Measurements from ENCODE around the gene CST11.

The CST11 gene

GRCh38 chr20:23425129-23425528, 27.5 kb downstream of the CST11 start:
- TF ChIP-seq, protein P1, sequence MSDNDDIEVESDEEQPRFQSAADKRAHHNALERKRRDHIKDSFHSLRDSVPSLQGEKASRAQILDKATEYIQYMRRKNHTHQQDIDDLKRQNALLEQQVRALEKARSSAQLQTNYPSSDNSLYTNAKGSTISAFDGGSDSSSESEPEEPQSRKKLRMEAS (IDR thresholded peaks at IDR 0.05; ENCODE audit: low read depth, low read length) = no peak
- TF ChIP-seq POLR2A (IDR thresholded peaks at IDR 0.05; ENCODE audit: extremely low read depth, insufficient read length) (no peak), CTCF (IDR thresholded peaks at IDR 0.05; ENCODE audit: low read depth, low read length) (no peak), MYC (IDR thresholded peaks at IDR 0.05; ENCODE audit: low read depth, low read length) (no peak)
- H3K4me3 ChIP-seq (ENCODE audit: low read depth, low read length) = no peak overlapping the region
- DNase-seq (ENCODE audit: low read depth) = no peak

- peak within 1 kb of the TSS; percentile 75 for H3K4me3 ChIP-seq (ENCODE audit: low read depth, low read length)
- 0 out of 2 replicates have a peak, but pooled peaks have one; percentile 5 for TF ChIP-seq MYC (IDR thresholded peaks at IDR 0.05; ENCODE audit: low read depth, low read length)
- TF ChIP-seq CTCF (IDR thresholded peaks at IDR 0.05; ENCODE audit: low read depth, low read length) = peak; percentile 17
- TF ChIP-seq, protein P1 (IDR thresholded peaks at IDR 0.05; ENCODE audit: low read depth, low read length) = no peak
- peak; percentile 85 for TF ChIP-seq POLR2A (IDR thresholded peaks at IDR 0.05; ENCODE audit: extremely low read depth, insufficient read length)
- DNase-seq (ENCODE audit: low read depth) = peak; percentile 96
Observed at GRCh38 chr20:23420943-23421931, 31.4 kb downstream of the CST11 start, which contains the start of gene NAPB. Gene NAPB (minus strand): TSS chr20:23421488. CDS start chr20:23421402, 86 bp downstream.

DNA sequence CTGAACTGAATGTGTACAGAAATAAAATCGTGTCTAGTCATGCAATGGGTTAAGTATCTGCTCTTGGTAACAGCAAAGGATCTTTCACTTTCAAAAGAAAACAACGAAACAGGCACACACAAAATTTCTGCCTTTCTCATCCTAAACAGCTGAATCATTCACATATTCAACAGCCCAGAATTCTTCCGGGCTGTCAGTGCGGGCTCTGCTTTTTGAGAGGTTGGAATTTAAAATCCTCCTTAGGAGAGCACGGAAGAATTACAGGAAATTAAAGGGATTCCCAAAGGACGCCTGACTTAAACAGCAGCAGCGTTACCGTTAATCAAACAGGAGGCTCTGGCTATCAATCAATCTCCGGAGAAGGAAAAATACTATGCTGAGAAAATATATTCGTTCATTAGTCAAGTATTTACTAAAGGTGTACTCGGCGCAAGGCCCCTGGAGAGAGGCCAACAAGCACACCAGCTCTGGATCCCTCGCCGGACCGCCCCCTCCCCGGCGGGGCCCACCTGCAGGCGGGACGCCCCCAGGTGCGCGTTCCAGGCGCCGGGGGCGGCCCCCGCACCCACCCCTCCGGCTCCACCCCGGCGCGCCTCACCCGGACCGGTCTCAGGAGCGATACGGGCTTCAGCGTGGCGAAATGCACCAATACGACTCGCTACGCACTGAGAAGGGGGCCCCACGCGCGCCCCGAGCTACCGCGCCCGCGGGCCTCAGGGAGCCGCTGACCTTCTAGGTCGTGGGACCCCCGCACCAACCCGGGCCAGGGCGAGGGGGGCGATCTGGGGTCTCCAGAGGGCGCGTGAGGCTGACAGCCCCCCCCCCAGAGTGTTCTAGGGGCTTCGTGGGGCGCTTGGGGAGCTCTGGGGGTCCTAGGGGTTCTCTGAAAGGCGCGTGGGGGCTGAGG, 32.4 kb downstream of the CST11 start:
- peak overlapping the region; percentile 75 for H3K4me3 ChIP-seq (ENCODE audit: low read depth, low read length)
- DNase-seq (ENCODE audit: low read depth) = peak; percentile 49
- TF ChIP-seq, protein P1 (IDR thresholded peaks at IDR 0.05; ENCODE audit: low read depth, low read length) = no peak
- TF ChIP-seq MYC (IDR thresholded peaks at IDR 0.05; ENCODE audit: low read depth, low read length) = no peak; the same call in 1 of the 2 replicates
- no peak for TF ChIP-seq CTCF (IDR thresholded peaks at IDR 0.05; ENCODE audit: low read depth, low read length)
- no peak for TF ChIP-seq POLR2A (IDR thresholded peaks at IDR 0.05; ENCODE audit: extremely low read depth, insufficient read length)

GRCh38 chr20:23419657-23419994, 33.0 kb downstream of the CST11 start:
- no peak for TF ChIP-seq MYC (IDR thresholded peaks at IDR 0.05; ENCODE audit: low read depth, low read length)
- no peak for DNase-seq (ENCODE audit: low read depth)
- H3K4me3 ChIP-seq (ENCODE audit: low read depth, low read length) = peak overlapping the region; percentile 75

- TF ChIP-seq, protein P1 (IDR thresholded peaks at IDR 0.05; ENCODE audit: low read depth, low read length) = no peak
- TF ChIP-seq POLR2A (IDR thresholded peaks at IDR 0.05; ENCODE audit: extremely low read depth, insufficient read length) (no peak), CTCF (IDR thresholded peaks at IDR 0.05; ENCODE audit: low read depth, low read length) (no peak), MYC (IDR thresholded peaks at IDR 0.05; ENCODE audit: low read depth, low read length) (no peak)
- no peak overlapping the region for H3K4me3 ChIP-seq (ENCODE audit: low read depth, low read length)
- no peak for DNase-seq (ENCODE audit: low read depth)
Observed at GRCh38 chr20:23417861-23418260, 34.8 kb downstream of the CST11 start.
